Central memory CD4-positive, alpha-beta T cell (primary cell): ENCODE results near the gene MARK3.

ENCODE experiments used
- DNase-seq: peaks from one replicate; pipeline ENCODE4 v3.0.0; 2022

The MARK3 gene

GRCh38 chr14:103367995-103368394 is 17.2 kb upstream of the MARK3 start:
- DNase-seq, result no peak

- DNase-seq, result no peak
These were observed 15.1 kb upstream of the MARK3 start for GRCh38 chr14:103370087-103370486.

GRCh38 chr14:103372017-103372416 is 13.2 kb upstream of the MARK3 start:
- DNase-seq, result no peak

GRCh38 chr14:103372552-103373304 is 12.5 kb upstream of the MARK3 start:
- no peak for DNase-seq

- DNase-seq, result no peak
These were observed 11.1 kb upstream of the MARK3 start for GRCh38 chr14:103374121-103374520.

- DNase-seq, result no peak
These were observed 7.6 kb upstream of the MARK3 start for GRCh38 chr14:103377522-103378037.

- DNase-seq, result no peak
These were observed 7.0 kb upstream of the MARK3 start for GRCh38 chr14:103378038-103378854.

GRCh38 chr14:103380719-103381377 is 4.4 kb upstream of the MARK3 start:
- no peak for DNase-seq

- DNase-seq, result no peak
These were observed 2.8 kb upstream of the MARK3 start for GRCh38 chr14:103382376-103382775.

GRCh38 chr14:103384450-103385151 is 614 bp upstream of the MARK3 start:
- no peak for DNase-seq

- peak; percentile 28 for DNase-seq
These were observed 906 bp downstream of the MARK3 start for GRCh38 chr14:103385929-103386712.

- DNase-seq, result no peak
These were observed 1.6 kb downstream of the MARK3 start for GRCh38 chr14:103386713-103387329.

- no peak for DNase-seq
These were observed 3.4 kb downstream of the MARK3 start for GRCh38 chr14:103388664-103389063.

GRCh38 chr14:103390605-103391004 is 5.4 kb downstream of the MARK3 start:
- no peak for DNase-seq

- peak; percentile 36 for DNase-seq
These were observed 5.8 kb downstream of the MARK3 start for GRCh38 chr14:103391048-103391447.

GRCh38 chr14:103392106-103392505 is 6.9 kb downstream of the MARK3 start:
- no peak for DNase-seq

GRCh38 chr14:103392572-103392971 is 7.4 kb downstream of the MARK3 start:
- DNase-seq, result no peak

GRCh38 chr14:103393070-103393469 is 7.9 kb downstream of the MARK3 start:
- DNase-seq, result no peak

- no peak for DNase-seq
These were observed 8.7 kb downstream of the MARK3 start for GRCh38 chr14:103393676-103394626.

- DNase-seq, result peak; percentile 28
These were observed 10.0 kb downstream of the MARK3 start for GRCh38 chr14:103395244-103395643.
